Ovary (tissue), 9 donors: Measurements from ENCODE around the gene ALDH1A1. TPM values are rescaled to one million over a fixed set of nuclear protein-coding genes. Genes with fewer than 3 reads are reported as not detected.

Source experiments
- DNase-seq, 5 donors: peaks; one replicate each; pipeline ENCODE4 v3.0.0-alpha.2; 2019 to 2020
- H3K27ac ChIP-seq, 2 donors: fragments of 200-600 bp; one replicate each; pipeline versions ENCODE4 v1.5.1 to v1.8.0; 2019 to 2022
- H3K27me3 ChIP-seq: fragments of 200-600 bp; one replicate; pipeline ENCODE4 v1.8.0; 2022
- H3K36me3 ChIP-seq: fragments of 200-600 bp; sonication (generic); one replicate; pipeline ENCODE4 v1.5.1; 2019
- H3K4me1 ChIP-seq: one replicate; pipeline ENCODE4 v1.8.1; 2013; ENCODE audit warnings: mild to moderate bottlenecking, moderate library complexity; ENCODE audit not compliant: insufficient read depth
- H3K4me3 ChIP-seq: fragments of 200-600 bp; sonication (generic); one replicate; pipeline ENCODE4 v1.5.1; 2017
- H3K9me3 ChIP-seq, 2 donors: fragments of 200-600 bp in 1 of 2; sonication (generic) in 1 of 2; one replicate each; pipeline versions ENCODE4 v1.5.1 to v1.8.1; 2013 to 2019; ENCODE audit warnings: mild to moderate bottlenecking in 1 of 2, moderate library complexity in 1 of 2
- CTCF ChIP-seq, 3 donors: fragments of 450-650 bp in 2 of 3; fragments of 200-600 bp in 1 of 3; IDR thresholded peaks; one replicate each; pipeline versions ENCODE4 v1.5.1 to v1.8.0; 2016 to 2022; ENCODE audit warnings: antibody characterized with exemption in 3 of 3, mild to moderate bottlenecking in 1 of 3
- EP300 ChIP-seq: sonication (generic); formaldehyde crosslinking; IDR thresholded peaks from one replicate; pipeline ENCODE4 v1.6.1; 2017; ENCODE audit warnings: antibody characterized with exemption
- POLR2A ChIP-seq: fragments of 450-650 bp; IDR thresholded peaks from one replicate; pipeline ENCODE4 v1.6.1; 2017; ENCODE audit warnings: antibody characterized with exemption, mild to moderate bottlenecking, moderate library complexity
- WGBS, 3 donors: extraction: QIAGEN DNeasy Blood & Tissue Kit in 1 of 3; methylation state at CpG; one replicate each; pipeline versions ENCODE4 v1.1.5 to v1.1.7; 2013 to 2017; 5-methylcytosine and 5-hydroxymethylcytosine counted together
- intact Hi-C, 4 donors: fragments of 100-400 bp; cut with DNase I; formaldehyde crosslinking; loops; one replicate each; pipeline versions ENCODE4 v1.11.0 to v1.15.1; 2022 to 2023
- polyA plus RNA-seq, 2 donors: library from polyadenylated mRNA; stranded (reverse); fragments of 200-250 nt in 1 of 2; fragments of 350-450 nt in 1 of 2; fragmentation: Illumina TruSeq in 1 of 2; extraction: RNeasy Lipid Tissue Mini Kit (QIAGEN cat#74804) in 1 of 2; gene quantifications; one replicate each; pipeline ENCODE4 v1.2.3, GENCODE V29; 2013 to 2014
- total RNA-seq, 7 donors: library from RNA; depleted of rRNA in 2 of 7; stranded (reverse); fragments of >200 nt in 2 of 7; fragmentation: NEBNext Ultra II Directional in 3 of 7; extraction: Animal tissue kit (Norgen Biotek cat#: 25700) in 3 of 7; gene quantifications; one replicate each; pipeline versions ENCODE4 v1.1.0 to v1.2.4, GENCODE V29; 2016 to 2023
- donor health status: DM: no; HTN: no; CAD: no; lungs with moderate emphysema.
- donor health status: DM: no; HTN: no; CAD: no.
- donor health status: Bipolar disorder and iron deficiency.
- donor health status: DM: yes; HTN: yes; CAD: no.
- donor health status: DM: no; HTN: no; CAD: no.
- donor health status: DM: yes; HTN: yes; CAD: no.

ALDH1A1 gene
- total and polyA plus RNA-seq, 9 donors = 116 to 301 (median 184) TPM

GRCh38 chr9:72911816-72912215, 41.0 kb downstream of the ALDH1A1 start:
- Histone ChIP-seq H3K9me3 (no peaks in the 10 kb centered on the region), H3K4me1 (peaks cover 5% of the 10 kb centered on the region), H3K4me3 (no peak overlapping the region), H3K36me3 (no peaks in the 10 kb centered on the region), H3K27me3 (no peaks in the 10 kb centered on the region), H3K27ac (no peak overlapping the region)
- intact Hi-C loops = no loop called here
- DNase-seq = no peak
- TF ChIP-seq POLR2A = no peak
- no peak for TF ChIP-seq CTCF (IDR thresholded peaks at IDR 0.05)
- no peak for TF ChIP-seq EP300
- WGBS, 3 donors = 71 to 90% (median 87%) methylated on average over 2 of the region's 2 CpGs

GRCh38 chr9:72911247-72911775, 41.5 kb downstream of the ALDH1A1 start:
- Histone ChIP-seq H3K4me3 (no peak overlapping the region), H3K9me3 (no peaks in the 10 kb centered on the region), H3K4me1 (peaks cover 5% of the 10 kb centered on the region), H3K36me3 (no peaks in the 10 kb centered on the region), H3K27ac (no peak overlapping the region), H3K27me3 (no peaks in the 10 kb centered on the region)
- TF ChIP-seq POLR2A = no peak
- DNase-seq = no peak
- intact Hi-C loops = no loop called here
- 92 to 95% (median 93%) methylated on average over 2 of the region's 2 CpGs for WGBS, 3 donors

- 91 to 98% (median 96%) methylated on average over 3 of the region's 3 CpGs for WGBS, 3 donors
These were observed 43.4 kb downstream of the ALDH1A1 start for GRCh38 chr9:72909428-72909827.

GRCh38 chr9:72907421-72907820, 45.4 kb downstream of the ALDH1A1 start:
- TF ChIP-seq CTCF (IDR thresholded peaks at IDR 0.05) (no peak), EP300 (no peak), POLR2A (no peak)
- Histone ChIP-seq H3K27ac (no peak overlapping the region), H3K27me3 (no peaks in the 10 kb centered on the region), H3K4me1 (peaks cover under 1% of the 10 kb centered on the region), H3K9me3 (no peaks in the 10 kb centered on the region), H3K4me3 (no peak overlapping the region), H3K36me3 (no peaks in the 10 kb centered on the region)
- intact Hi-C loops = no loop called here
- WGBS, 3 donors = 50 to 64% (median 56%) methylated on average over 5 of the region's 5 CpGs
- no peak for DNase-seq

More at GRCh38 chr9:72909428-72909827, 43.4 kb downstream of the ALDH1A1 start:
- no peaks in the 10 kb centered on the region for H3K27me3 ChIP-seq
- H3K36me3 ChIP-seq = no peaks in the 10 kb centered on the region
- no peak overlapping the region for H3K4me3 ChIP-seq
- peaks cover 5% of the 10 kb centered on the region for H3K4me1 ChIP-seq
- intact Hi-C loops = no loop called here
- TF ChIP-seq EP300 (no peak), POLR2A (no peak), CTCF (IDR thresholded peaks at IDR 0.05) (no peak)
- no peak for DNase-seq
- no peak overlapping the region for H3K27ac ChIP-seq
- H3K9me3 ChIP-seq = no peaks in the 10 kb centered on the region

- no peaks in the 10 kb centered on the region for H3K36me3 ChIP-seq
- no peak for DNase-seq
- no peaks in the 10 kb centered on the region for H3K9me3 ChIP-seq
- H3K27ac ChIP-seq = no peak overlapping the region
- intact Hi-C loops = no loop called here
- 69 to 77% (median 71%) methylated on average over 1 of the region's 1 CpG for WGBS, 3 donors
- H3K4me1 ChIP-seq = no peaks in the 10 kb centered on the region
- H3K27me3 ChIP-seq = no peaks in the 10 kb centered on the region
- TF ChIP-seq CTCF (IDR thresholded peaks at IDR 0.05) (no peak), EP300 (no peak)
- no peak overlapping the region for H3K4me3 ChIP-seq
These were observed 46.0 kb downstream of the ALDH1A1 start for GRCh38 chr9:72906810-72907209.
